Activated T-cell treated with anti-CD3 and anti-CD28 coated beads, Interleukin-2, amount 50 U/mL, for 4 hours (primary cell): ENCODE results near the gene IGF2BP2. TPM values are rescaled to one million over a fixed set of nuclear protein-coding genes. Genes with fewer than 3 reads are reported as not detected.
"Not testable (repeated sequence)": the region's sequence is repeated elsewhere in the genome, so short reads cannot be mapped to it uniquely, and the experiment has no call there.

Experiments
- ATAC-seq, 2 donors: fragments of 200-7000 bp; cut with Tn5 transposase; one replicate each; pipeline ENCODE4 v1.10.0; 2021
- DNase-seq: peaks from one replicate; pipeline ENCODE4 v3.0.0-alpha.2; 2020
- H3K27me3 Mint-ChIP-seq: one replicate; pipeline ENCODE4 v1.8.0; 2021; ENCODE audit warnings: low read depth, mixed read lengths
- H3K36me3 Mint-ChIP-seq: one replicate; pipeline ENCODE4 v1.8.0; 2022; ENCODE audit warnings: mixed read lengths; ENCODE audit not compliant: insufficient read depth
- H3K4me1 Mint-ChIP-seq: one replicate; pipeline ENCODE4 v1.8.0; 2021; ENCODE audit warnings: low read depth, mixed read lengths
- H3K4me3 Mint-ChIP-seq: one replicate; pipeline ENCODE4 v1.8.0; 2021; ENCODE audit warnings: mild to moderate bottlenecking, moderate library complexity, mixed read lengths
- H3K9me3 Mint-ChIP-seq: one replicate; pipeline ENCODE4 v1.8.0; 2021; ENCODE audit warnings: mixed read lengths
- total RNA-seq, 3 donors: library from RNA; stranded (reverse); gene quantifications; one replicate each; pipeline ENCODE4 v1.2.1, GENCODE V29; 2021

IGF2BP2 gene
- total RNA-seq, 3 donors from 2014 or later = 0.43 to 0.79 (median 0.53) TPM

GRCh38 chr3:185717121-185717520 is 107.7 kb downstream of the IGF2BP2 start:
- no peaks in the 10 kb centered on the region for H3K36me3 Mint-ChIP-seq
- no peaks in the 10 kb centered on the region for H3K4me1 Mint-ChIP-seq
- DNase-seq = no peak
- ATAC-seq = no peak
- H3K9me3 Mint-ChIP-seq = no peaks in the 10 kb centered on the region
- H3K4me3 Mint-ChIP-seq = no peak overlapping the region
- H3K27me3 Mint-ChIP-seq = peaks cover 10% of the 10 kb centered on the region

DNA sequence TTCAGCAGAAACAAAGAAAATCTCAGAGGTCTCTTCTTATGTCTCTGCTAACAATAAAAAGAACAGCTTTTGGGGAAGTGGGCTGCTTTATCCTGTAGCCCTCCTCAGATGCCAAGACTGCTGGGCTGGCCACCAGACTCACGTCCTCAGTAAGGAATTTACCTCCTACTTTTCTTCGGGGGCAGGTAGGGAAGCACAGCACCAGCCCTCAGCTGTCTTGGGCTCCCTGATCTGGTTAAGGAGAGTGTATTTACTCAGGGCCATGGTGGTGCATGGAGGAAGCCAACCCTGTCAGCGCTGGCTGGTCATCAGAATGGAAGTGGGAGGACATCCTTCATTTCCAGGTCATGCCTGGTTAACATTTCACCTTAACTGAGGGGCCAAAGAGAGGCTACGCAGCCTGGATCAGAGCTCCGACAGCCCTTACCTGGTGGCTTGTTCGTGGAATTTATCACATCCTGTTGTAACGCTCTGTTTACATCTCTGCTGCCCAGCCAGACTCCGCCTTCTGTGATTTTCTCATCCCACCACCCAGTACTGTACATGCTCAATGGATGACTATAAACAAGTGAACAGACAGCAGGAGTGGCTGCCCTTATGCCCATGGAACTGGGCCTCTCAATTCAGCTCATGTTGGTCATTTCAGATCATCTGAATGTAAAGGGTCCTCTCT is 108.3 kb downstream of the IGF2BP2 start:
- Mint-ChIP-seq H3K4me1 (no peaks in the 10 kb centered on the region), H3K4me3 (no peak overlapping the region), H3K9me3 (no peaks in the 10 kb centered on the region), H3K27me3 (peaks cover 11% of the 10 kb centered on the region), H3K36me3 (no peaks in the 10 kb centered on the region)
- DNase-seq (no peak), ATAC-seq (no peak)

GRCh38 chr3:185715091-185715490 is 109.8 kb downstream of the IGF2BP2 start:
- Mint-ChIP-seq H3K27me3 (peaks cover 16% of the 10 kb centered on the region), H3K4me1 (no peaks in the 10 kb centered on the region), H3K4me3 (no peak overlapping the region), H3K36me3 (no peaks in the 10 kb centered on the region), H3K9me3 (no peaks in the 10 kb centered on the region)
- no peak for DNase-seq
- ATAC-seq = no peak

DNA sequence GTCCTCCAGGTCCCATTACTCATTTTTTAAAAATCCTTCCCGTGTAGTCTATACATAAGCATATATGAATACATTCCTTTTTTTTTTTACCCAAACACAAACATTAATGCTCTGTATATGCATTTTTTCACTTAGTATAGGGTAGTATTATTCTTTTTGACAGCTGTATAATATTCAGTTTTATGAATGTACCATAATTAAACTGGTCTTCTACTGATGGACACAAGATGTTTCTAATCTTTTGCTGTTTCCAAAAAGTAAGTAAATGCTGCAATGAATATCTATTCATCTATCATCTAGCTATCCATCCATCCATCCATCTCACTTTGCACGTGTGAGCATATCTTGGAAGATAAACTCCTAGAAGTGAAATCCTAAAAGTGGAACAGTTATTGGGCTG is 110.8 kb downstream of the IGF2BP2 start:
- Mint-ChIP-seq H3K27me3 (peaks cover 17% of the 10 kb centered on the region), H3K36me3 (no peaks in the 10 kb centered on the region), H3K4me3 (no peak overlapping the region), H3K9me3 (no peaks in the 10 kb centered on the region), H3K4me1 (no peaks in the 10 kb centered on the region)
- ATAC-seq (no peak), DNase-seq (no peak)

GRCh38 chr3:185713015-185713414 is 111.8 kb downstream of the IGF2BP2 start:
- DNase-seq (no peak), ATAC-seq (no peak)
- Mint-ChIP-seq H3K4me3 (no peak overlapping the region), H3K4me1 (no peaks in the 10 kb centered on the region), H3K36me3 (no peaks in the 10 kb centered on the region), H3K9me3 (no peaks in the 10 kb centered on the region), H3K27me3 (peaks cover 17% of the 10 kb centered on the region)

DNA sequence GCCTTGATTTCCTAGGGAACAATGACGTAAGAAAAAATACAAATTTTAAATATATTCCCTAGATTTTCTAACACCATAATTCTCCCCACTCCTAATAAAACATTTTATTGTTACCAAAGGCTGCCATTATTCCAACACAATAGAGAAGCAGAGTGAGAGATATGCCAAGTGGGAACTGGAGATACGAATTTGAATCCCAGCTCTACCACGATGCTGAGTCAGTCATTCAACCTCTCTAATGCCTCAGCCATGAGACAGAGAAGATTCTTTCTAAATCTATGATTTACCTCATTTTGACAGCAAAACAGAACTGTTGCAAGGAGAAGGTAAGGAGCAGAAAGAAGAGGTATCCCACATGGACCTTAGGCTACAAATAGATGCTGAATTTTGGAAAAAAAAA is 112.5 kb downstream of the IGF2BP2 start:
- ATAC-seq = no peak
- Mint-ChIP-seq H3K4me1 (no peaks in the 10 kb centered on the region), H3K36me3 (no peaks in the 10 kb centered on the region), H3K27me3 (peaks cover 18% of the 10 kb centered on the region), H3K9me3 (no peaks in the 10 kb centered on the region), H3K4me3 (no peak overlapping the region)
- no peak for DNase-seq

- ATAC-seq = no peak
- no peaks in the 10 kb centered on the region for H3K4me1 Mint-ChIP-seq
- no peaks in the 10 kb centered on the region for H3K9me3 Mint-ChIP-seq
- DNase-seq = no peak
- no peaks in the 10 kb centered on the region for H3K36me3 Mint-ChIP-seq
- H3K4me3 Mint-ChIP-seq = no peak overlapping the region
- H3K27me3 Mint-ChIP-seq = peaks cover 16% of the 10 kb centered on the region
Observed at GRCh38 chr3:185711255-185711870, 113.5 kb downstream of the IGF2BP2 start.

GRCh38 chr3:185709251-185709955 is 115.4 kb downstream of the IGF2BP2 start:
- Mint-ChIP-seq H3K9me3 (no peaks in the 10 kb centered on the region), H3K36me3 (no peaks in the 10 kb centered on the region), H3K4me3 (no peak overlapping the region), H3K4me1 (no peaks in the 10 kb centered on the region), H3K27me3 (peaks cover 23% of the 10 kb centered on the region)
- ATAC-seq = no peak
- DNase-seq = no peak

DNA sequence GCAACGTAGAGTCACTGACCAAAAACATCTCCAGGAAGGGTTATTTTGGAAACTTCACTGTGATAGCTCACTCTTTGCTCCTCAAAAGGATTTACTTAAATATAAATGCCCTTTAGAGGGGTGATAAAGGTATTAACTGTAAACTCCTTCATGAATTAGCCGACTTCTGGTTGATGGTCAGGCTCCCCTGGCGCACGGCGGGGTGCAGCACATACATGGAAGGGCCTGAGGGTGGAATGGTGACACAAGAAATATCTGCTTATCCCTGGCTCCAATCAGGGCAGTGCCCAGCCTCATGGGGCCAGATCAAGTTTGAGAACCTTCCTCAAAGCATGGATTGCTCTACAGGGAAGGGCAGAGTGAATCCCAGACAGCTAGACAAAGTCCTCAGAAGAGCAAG is 116.5 kb downstream of the IGF2BP2 start:
- no peaks in the 10 kb centered on the region for H3K4me1 Mint-ChIP-seq

GRCh38 chr3:185705498-185705897 is 119.3 kb downstream of the IGF2BP2 start:
- Mint-ChIP-seq H3K4me1 (no peaks in the 10 kb centered on the region), H3K4me3 (no peak overlapping the region), H3K27me3 (peaks cover 23% of the 10 kb centered on the region), H3K36me3 (no peaks in the 10 kb centered on the region), H3K9me3 (no peaks in the 10 kb centered on the region)
- no peak for ATAC-seq
- no peak for DNase-seq

More for the DNA sequence above, 116.5 kb downstream of the IGF2BP2 start:
- Mint-ChIP-seq H3K4me3 (no peak overlapping the region), H3K27me3 (peaks cover 26% of the 10 kb centered on the region), H3K36me3 (no peaks in the 10 kb centered on the region), H3K9me3 (no peaks in the 10 kb centered on the region)
- ATAC-seq (no peak), DNase-seq (no peak)

DNA sequence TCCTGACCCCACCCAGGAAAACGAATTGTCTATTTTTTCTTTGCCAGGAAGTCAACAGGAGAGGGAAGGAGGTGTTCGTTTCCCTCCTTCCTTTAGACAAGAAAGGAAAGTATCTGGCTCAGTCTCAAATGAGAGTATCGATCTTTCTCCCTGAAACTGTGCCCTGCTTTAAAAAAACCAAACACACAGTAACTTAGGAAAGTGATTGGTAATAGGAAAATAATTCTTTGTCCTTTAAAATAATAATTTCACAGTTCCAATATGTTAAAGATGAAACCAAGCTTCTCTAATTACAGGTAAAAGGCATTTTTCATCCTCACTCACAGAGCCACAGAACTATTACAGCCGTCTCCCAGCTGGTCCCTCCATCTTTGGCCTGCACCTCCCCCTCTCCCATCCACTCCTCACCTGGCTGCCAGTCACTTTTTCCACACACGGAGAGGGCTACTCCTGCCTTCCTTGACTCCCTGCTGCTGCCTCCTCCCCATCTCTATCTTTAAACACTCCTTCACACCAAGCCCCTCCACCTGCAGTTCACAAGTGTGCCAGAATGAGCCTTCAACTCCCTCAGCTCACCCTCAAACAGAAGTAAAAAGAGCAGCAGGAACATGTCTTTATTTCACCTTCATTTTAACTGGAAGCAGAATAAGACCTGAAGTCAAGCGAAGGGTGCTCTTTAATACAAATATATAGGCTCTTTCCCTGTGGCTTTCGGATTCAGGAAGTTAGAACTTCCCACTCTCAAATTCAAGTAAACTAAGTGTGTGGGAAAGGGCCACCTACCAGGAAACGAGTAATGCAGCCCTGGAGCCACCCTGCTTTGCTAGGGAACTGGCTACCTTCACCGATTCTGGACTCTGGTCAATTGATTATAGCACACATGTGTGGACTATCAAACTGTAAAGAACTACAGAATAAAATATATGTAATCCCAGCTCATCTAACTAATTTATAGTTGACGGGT is 122.3 kb downstream of the IGF2BP2 start:
- Mint-ChIP-seq H3K27me3 (peaks cover 18% of the 10 kb centered on the region), H3K4me1 (no peaks in the 10 kb centered on the region)

GRCh38 chr3:185701611-185702261 is 123.1 kb downstream of the IGF2BP2 start:
- peaks cover 18% of the 10 kb centered on the region for H3K27me3 Mint-ChIP-seq
- no peak for ATAC-seq
- no peaks in the 10 kb centered on the region for H3K4me1 Mint-ChIP-seq
- H3K36me3 Mint-ChIP-seq = no peaks in the 10 kb centered on the region
- no peaks in the 10 kb centered on the region for H3K9me3 Mint-ChIP-seq
- no peak for DNase-seq
- H3K4me3 Mint-ChIP-seq = no peak overlapping the region

More for the DNA sequence above, 122.3 kb downstream of the IGF2BP2 start:
- no peaks in the 10 kb centered on the region for H3K9me3 Mint-ChIP-seq
- no peak for ATAC-seq
- H3K36me3 Mint-ChIP-seq = no peaks in the 10 kb centered on the region
- no peak overlapping the region for H3K4me3 Mint-ChIP-seq
- DNase-seq = no peak

DNA sequence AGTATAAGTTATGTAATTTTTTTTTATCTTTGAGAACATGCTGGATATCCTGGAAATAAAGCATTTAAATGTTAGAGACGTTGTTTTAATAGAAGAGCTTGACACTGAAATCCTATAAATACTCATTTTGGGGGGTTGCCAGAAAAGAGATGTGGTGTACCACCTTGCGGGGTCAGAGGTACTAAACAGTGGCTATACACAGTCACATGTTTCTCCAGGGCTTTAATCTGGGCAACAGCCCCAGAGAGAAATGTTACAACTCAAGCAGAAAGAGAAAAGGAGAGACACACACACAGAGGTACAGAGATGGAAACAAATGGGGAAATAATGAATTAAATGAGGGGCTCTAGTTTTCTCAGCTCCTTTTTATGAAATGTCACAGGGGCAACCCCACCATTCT is 124.9 kb downstream of the IGF2BP2 start:
- ATAC-seq (no peak), DNase-seq (no peak)
- peaks cover 16% of the 10 kb centered on the region for H3K27me3 Mint-ChIP-seq
- H3K4me3 Mint-ChIP-seq = no peak overlapping the region
- H3K36me3 Mint-ChIP-seq = no peaks in the 10 kb centered on the region
- H3K9me3 Mint-ChIP-seq = no peaks in the 10 kb centered on the region
- no peaks in the 10 kb centered on the region for H3K4me1 Mint-ChIP-seq

- not testable (repeated sequence) for H3K27me3 Mint-ChIP-seq, H3K36me3 Mint-ChIP-seq, H3K9me3 Mint-ChIP-seq, H3K4me1 Mint-ChIP-seq, H3K4me3 Mint-ChIP-seq, DNase-seq, ATAC-seq
Observed at GRCh38 chr3:185697228-185697627, 127.6 kb downstream of the IGF2BP2 start.
